Neural crest cell (in vitro differentiated cells): ENCODE results near the gene ZBED2. TPM values are rescaled to one million over a fixed set of nuclear protein-coding genes. Genes with fewer than 3 reads are reported as not detected.

ENCODE experiments used
- DNase-seq: peaks from one replicate; pipeline ENCODE4 v3.0.0; 2021; ENCODE audit warnings: low read depth, mixed read lengths, low spot score
- H3K27ac Mint-ChIP-seq: one replicate; pipeline ENCODE4 v1.8.0; 2021; ENCODE audit warnings: mild to moderate bottlenecking, mixed read lengths; ENCODE audit not compliant: unreplicated experiment
- H3K27me3 Mint-ChIP-seq: 2 replicates; pipeline ENCODE4 v1.8.0; 2021; ENCODE audit warnings: low read depth, mild to moderate bottlenecking, mixed read lengths
- H3K36me3 Mint-ChIP-seq: 2 replicates; pipeline ENCODE4 v1.8.0; 2021; ENCODE audit warnings: low read depth, mild to moderate bottlenecking, mixed read lengths
- H3K4me1 Mint-ChIP-seq: 2 replicates; pipeline ENCODE4 v1.8.0; 2021; ENCODE audit warnings: mixed read lengths
- H3K4me3 Mint-ChIP-seq: one replicate; pipeline ENCODE4 v1.8.0; 2021; ENCODE audit warnings: mild to moderate bottlenecking, mixed read lengths
- H3K9me3 Mint-ChIP-seq: 2 replicates; pipeline ENCODE4 v1.8.0; 2021; ENCODE audit warnings: mixed read lengths
- total RNA-seq: library from RNA; stranded (reverse); gene quantifications from 2 replicates; pipeline ENCODE4 v1.2.1, GENCODE V29; 2021
- TF ChIP-seq, protein P1 (sequence below): fragments of 200-600 bp; sonication (generic); conservative IDR thresholded peaks from 2 replicates; pipeline ENCODE4 v1.5.0; 2021; ENCODE audit warnings: antibody characterized with exemption, mild to moderate bottlenecking

ZBED2 gene
- total RNA-seq, 1 donor from 2014 or later: not detected

DNA sequence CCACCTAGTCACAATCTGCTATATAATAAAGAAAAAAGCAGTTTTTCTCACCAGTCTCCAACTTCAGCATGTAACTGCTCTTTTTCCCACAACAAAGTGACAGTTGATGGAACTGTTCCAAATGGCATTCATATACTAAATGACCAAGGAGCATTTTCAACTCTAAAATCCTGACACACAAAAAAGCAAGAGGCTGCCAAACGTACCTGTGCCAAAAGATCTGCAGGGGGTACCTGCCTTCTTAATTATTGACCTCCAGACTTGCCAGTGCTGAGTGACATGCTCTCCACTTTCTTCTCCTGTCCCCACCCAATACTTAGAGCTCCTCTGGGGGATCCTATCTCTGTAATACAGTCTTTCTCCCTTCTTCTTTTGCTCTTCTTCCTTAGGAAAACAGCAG is 18.0 kb downstream of the ZBED2 start:
- no peaks in the 10 kb centered on the region for H3K4me1 Mint-ChIP-seq
- H3K36me3 Mint-ChIP-seq: no peaks in the 10 kb centered on the region
- no peaks in the 10 kb centered on the region for H3K9me3 Mint-ChIP-seq
- H3K4me3 Mint-ChIP-seq: no peak overlapping the region
- no peaks in the 10 kb centered on the region for H3K27me3 Mint-ChIP-seq
- H3K27ac Mint-ChIP-seq: no peak overlapping the region
- TF ChIP-seq, protein P1, sequence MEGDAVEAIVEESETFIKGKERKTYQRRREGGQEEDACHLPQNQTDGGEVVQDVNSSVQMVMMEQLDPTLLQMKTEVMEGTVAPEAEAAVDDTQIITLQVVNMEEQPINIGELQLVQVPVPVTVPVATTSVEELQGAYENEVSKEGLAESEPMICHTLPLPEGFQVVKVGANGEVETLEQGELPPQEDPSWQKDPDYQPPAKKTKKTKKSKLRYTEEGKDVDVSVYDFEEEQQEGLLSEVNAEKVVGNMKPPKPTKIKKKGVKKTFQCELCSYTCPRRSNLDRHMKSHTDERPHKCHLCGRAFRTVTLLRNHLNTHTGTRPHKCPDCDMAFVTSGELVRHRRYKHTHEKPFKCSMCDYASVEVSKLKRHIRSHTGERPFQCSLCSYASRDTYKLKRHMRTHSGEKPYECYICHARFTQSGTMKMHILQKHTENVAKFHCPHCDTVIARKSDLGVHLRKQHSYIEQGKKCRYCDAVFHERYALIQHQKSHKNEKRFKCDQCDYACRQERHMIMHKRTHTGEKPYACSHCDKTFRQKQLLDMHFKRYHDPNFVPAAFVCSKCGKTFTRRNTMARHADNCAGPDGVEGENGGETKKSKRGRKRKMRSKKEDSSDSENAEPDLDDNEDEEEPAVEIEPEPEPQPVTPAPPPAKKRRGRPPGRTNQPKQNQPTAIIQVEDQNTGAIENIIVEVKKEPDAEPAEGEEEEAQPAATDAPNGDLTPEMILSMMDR: no peak
- DNase-seq: no peak

DNA sequence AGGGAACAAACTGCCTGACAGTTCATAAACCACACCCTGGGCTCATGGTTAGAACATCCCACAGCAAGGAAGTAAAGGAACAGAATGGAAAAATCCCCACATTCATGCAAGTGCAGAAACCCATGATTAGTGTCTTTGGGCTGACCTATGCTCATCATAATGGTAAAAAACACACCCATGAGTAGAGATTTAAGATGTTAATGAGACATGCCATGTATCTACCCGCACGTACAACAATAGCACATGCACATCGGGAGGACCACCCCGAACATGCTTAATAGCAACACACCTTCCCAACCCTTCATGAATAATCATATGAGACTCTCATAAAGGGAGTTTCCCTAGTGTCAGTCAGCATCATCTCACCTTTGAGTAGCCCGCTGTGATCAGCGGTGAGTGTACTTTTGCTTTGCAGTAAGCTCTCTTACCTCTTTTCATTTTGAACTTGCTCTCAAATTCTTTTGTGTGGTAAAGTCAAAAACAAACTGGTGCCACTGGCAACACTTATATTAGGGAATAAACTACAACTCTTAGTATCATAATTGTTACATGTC is 23.2 kb downstream of the ZBED2 start:
- H3K27ac Mint-ChIP-seq: no peak overlapping the region
- H3K4me1 Mint-ChIP-seq: no peaks in the 10 kb centered on the region
- no peaks in the 10 kb centered on the region for H3K36me3 Mint-ChIP-seq
- H3K27me3 Mint-ChIP-seq: no peaks in the 10 kb centered on the region
- no peaks in the 10 kb centered on the region for H3K9me3 Mint-ChIP-seq
- H3K4me3 Mint-ChIP-seq: no peak overlapping the region
- TF ChIP-seq, protein P1: no peak
- DNase-seq: no peak

DNA sequence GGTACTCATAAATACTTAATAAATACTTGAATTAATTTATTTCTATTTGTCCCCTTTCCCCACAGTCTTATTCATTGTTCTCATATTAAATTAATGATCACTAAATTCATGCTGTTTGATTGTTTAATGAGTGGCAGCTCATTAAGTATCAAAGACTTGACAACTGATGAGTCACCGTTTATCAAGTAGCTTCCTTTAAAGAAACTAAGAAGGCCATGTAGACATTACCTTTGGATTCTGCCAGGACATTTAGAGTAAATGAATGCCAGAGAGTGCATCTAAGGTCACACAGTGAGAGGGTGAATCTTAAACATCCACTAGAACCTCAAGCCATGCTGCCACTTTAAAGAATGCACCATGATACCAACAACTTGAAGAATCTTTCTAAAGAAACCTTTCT is 23.9 kb downstream of the ZBED2 start:
- Mint-ChIP-seq H3K4me3 (no peak overlapping the region), H3K4me1 (no peaks in the 10 kb centered on the region), H3K9me3 (no peaks in the 10 kb centered on the region), H3K27me3 (no peaks in the 10 kb centered on the region), H3K27ac (no peak overlapping the region), H3K36me3 (no peaks in the 10 kb centered on the region)
- no peak for DNase-seq
- TF ChIP-seq, protein P1: no peak

DNA sequence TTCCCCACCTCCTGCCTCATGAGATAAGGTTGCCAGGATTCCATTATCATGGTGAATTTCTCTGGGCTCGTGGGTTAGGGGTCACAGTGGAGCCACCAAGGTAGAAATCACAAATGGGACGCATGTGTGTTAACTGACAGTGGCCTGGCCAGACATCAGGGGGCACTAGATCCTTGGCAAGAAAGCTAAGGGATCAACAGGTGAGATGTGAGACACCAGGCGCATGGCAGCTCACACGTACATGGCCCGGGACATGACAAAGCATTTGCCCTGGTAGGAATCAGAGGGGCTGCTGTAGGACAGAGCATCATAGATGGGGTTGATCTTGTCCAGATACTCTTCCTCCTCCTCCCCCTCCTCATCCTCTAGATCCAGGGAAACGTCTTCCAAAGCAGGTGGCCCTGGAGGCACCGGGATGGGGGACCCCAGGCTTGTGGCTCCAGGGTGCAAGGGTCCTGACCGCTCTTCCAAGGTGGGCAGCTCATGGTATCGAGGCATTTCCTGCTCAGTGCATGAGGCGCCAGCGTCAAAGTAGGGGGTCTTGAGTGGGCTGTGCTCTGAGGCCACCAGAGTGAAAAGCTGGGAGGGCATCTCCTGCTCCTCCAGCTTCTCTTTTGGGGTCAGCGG is 24.6 kb downstream of the ZBED2 start:
- Mint-ChIP-seq H3K27ac (no peak overlapping the region), H3K4me1 (no peaks in the 10 kb centered on the region), H3K27me3 (no peaks in the 10 kb centered on the region), H3K9me3 (no peaks in the 10 kb centered on the region), H3K4me3 (no peak overlapping the region), H3K36me3 (no peaks in the 10 kb centered on the region)
- TF ChIP-seq, protein P1: no peak
- DNase-seq: no peak

DNA sequence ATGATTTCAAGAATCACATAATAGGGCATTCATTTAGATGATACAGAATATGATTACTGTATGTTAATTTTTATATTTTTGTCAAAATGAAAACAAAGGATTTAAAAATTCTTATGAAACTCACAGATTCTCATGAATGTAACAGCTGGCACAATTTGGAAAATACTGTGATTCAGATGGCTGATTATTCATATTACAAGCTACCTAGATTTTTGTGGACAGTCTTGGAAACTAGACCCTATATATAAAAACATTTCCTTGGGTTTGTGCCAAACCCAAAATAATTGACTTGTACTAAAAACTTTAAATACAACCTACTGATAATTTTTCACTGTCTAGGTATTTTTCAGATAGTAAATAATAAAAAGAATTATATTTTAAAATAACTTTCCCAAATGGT is 26.2 kb downstream of the ZBED2 start:
- no peak overlapping the region for H3K4me3 Mint-ChIP-seq
- H3K27me3 Mint-ChIP-seq: no peaks in the 10 kb centered on the region
- no peaks in the 10 kb centered on the region for H3K9me3 Mint-ChIP-seq
- TF ChIP-seq, protein P1: no peak
- H3K4me1 Mint-ChIP-seq: no peaks in the 10 kb centered on the region
- no peaks in the 10 kb centered on the region for H3K36me3 Mint-ChIP-seq
- DNase-seq: no peak
- no peak overlapping the region for H3K27ac Mint-ChIP-seq
